ENCODE measurements around the gene CREB5.
"Not testable (repeated sequence)": the region's sequence is repeated elsewhere in the genome, so short reads cannot be mapped to it uniquely, and the experiment has no call there.

Gene CREB5

GRCh38 chr7:28572321-28573058 lies 160.2 kb downstream of the CREB5 start:
- in situ Hi-C loops (cut with MboI; ENCODE audit: low sequenced_read_pairs), result no loop called here

DNA sequence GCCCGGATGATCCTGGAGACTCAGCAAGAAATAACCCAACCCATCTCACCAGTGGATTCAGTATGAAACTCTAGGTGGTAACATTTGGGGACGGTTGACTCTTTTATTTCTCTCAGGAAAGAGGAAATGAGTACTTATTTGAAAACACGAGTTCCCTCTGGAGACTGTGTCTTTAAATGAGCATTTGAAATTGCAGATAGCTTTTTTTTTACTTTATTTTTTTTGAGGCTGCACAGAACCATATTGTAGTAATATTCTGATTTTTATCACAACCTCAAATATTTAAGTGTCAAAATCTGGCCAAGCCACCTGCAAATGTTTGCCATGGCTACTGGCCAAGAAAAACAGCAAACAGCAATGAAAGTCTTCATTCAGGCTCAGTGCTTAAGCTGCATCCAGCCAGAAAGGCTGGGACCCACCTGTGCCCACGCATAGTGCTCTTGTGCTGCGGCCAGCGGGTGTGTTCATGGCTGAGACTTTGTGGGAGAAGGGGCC lies 160.8 kb downstream of the CREB5 start:
- in situ Hi-C loops (cut with MboI; ENCODE audit: low sequenced_read_pairs), result no loop called here

GRCh38 chr7:28573651-28574301 lies 161.5 kb downstream of the CREB5 start:
- in situ Hi-C loops (cut with MboI; ENCODE audit: low sequenced_read_pairs), result no loop called here

DNA sequence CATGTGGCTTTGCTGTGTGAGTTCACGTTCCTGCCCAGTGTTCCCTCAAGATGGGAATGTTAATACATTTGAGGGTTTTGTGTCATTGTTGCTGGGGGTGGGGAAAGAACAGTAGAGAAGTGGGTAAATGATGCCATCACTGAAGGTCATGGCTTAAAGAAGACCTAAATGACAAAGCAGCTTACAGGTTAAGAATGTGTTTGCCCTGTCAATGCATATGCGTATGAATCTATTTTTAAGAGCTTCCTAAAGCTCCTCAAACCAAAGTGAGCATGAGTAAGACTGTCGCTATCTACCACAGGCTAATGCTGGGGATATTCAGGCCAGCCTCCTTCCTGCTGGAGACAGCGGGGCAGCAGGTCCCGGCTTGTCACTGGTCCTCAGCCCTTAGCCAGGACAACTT lies 162.9 kb downstream of the CREB5 start:
- in situ Hi-C loops (cut with MboI; ENCODE audit: low sequenced_read_pairs), result no loop called here

DNA sequence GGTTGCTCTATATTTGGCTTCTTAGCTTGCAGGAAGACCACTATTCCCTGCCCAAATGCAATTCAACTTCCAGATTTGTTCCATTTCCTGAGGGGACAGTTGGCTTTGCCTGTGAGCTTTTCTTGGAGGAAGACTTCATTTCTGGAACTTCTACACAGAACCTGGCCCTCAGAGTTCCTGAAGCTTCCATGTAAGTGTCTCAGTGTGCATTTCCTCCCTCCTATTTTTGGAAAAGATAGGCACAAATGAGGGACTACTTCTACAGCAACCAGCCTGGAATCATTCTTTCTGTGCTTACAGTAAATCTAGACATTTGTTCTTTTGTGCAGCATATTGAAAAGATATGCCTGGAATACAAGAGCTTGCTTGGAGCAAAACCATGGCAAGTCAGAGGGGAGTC lies 164.3 kb downstream of the CREB5 start:
- in situ Hi-C loops (cut with MboI; ENCODE audit: low sequenced_read_pairs), result no loop called here

DNA sequence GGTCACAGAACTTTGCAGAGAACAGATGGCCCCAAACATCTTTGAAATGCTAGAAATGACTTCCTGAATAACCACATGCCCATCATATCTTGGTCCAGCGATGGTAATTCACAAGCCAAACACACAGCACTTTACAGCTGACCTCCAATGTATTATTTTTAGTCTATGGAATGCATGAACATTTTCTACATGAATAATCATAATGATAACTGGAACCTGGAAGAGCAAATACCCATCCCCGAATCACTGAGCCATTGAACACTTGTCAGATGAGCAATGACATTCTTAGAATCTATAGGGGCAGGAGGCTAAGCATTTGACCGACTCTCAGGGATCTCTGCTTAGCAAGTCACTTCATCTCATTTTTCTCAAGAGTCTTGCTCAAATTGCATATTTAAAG lies 167.3 kb downstream of the CREB5 start:
- in situ Hi-C loops (cut with MboI; ENCODE audit: low sequenced_read_pairs), result no loop called here

DNA sequence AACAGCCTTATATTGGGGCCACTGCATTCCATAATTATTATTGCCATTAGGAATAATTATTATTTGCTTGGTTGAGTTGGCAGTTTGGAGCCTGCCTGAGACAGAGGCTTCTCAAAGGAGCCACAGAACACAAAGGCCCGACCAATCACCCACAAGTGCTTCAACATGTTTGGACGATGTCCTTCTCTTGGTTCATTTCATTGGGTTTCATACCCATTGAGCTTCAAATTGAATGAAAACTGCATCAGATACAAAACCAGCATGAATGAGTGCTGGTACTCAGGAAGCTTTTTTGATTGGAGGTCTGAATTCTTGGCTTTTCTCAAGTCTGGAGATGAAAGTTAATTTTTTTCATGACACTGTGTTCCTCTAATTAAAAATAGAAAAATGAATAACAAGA lies 168.3 kb downstream of the CREB5 start:
- in situ Hi-C loops (cut with MboI; ENCODE audit: low sequenced_read_pairs), result no loop called here

GRCh38 chr7:28581351-28581750 lies 169.0 kb downstream of the CREB5 start:
- in situ Hi-C loops (cut with MboI; ENCODE audit: low sequenced_read_pairs), result no loop called here

DNA sequence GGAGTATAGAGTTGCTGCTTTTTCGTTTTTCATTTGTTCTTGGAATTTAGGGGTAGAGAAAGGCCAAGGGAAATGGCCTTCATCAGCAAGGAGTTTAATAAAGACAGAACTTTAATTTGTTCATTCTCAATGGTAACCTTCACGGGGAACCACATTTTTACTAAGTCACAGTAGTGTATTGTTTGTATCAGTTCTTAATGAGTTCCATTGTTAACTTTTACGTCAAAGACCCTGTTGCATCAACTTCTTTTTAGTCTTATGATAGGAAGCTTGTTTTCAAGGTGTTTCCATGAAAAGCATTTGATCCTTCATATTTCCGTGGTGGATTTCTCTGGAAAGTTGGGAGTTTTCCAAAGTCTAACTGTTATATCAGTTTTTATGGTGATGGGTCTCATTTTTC lies 169.9 kb downstream of the CREB5 start:
- in situ Hi-C loops (cut with MboI; ENCODE audit: low sequenced_read_pairs), result no loop called here

- in situ Hi-C loops (cut with MboI; ENCODE audit: low sequenced_read_pairs), result no loop called here
Observed at GRCh38 chr7:28584235-28584634, 171.9 kb downstream of the CREB5 start.

DNA sequence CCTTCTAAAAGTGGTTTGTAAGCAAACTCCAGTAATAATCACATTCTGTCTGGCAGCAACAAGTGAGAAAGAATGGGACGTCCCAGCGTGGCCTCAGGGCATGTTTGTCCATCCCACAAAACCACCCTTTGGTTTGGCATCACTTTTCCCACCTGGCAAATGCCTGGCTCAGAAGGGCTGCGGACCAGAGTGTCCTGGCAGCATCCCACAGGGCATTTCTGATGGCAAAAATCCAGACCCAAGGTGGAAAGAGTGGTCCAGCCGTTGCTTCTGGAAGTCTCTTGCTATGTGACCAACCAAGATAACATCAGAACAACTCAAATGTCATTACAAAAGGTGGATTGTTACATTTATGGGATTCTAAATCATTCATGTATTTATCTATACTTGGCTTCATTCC lies 174.4 kb downstream of the CREB5 start:
- in situ Hi-C loops (cut with MboI; ENCODE audit: low sequenced_read_pairs), result no loop called here

DNA sequence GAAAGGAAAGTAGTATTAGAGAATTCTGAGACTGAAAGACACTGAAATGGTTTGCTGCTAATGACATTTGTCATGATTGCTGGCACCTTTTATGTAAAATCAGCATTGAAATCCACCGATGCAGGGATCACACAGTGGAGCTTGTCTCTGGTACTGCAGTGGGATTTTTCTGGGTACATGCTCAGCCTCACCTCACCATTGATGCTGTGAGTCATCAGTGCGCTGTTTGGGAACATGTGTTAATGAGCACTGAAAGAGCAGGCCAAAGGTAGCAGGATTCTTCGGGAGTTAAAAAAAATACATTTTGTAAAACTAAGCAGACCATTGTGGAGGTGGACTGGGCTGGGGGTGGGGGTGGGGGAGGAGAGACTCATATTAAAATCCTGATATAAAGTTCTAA lies 174.9 kb downstream of the CREB5 start:
- in situ Hi-C loops (cut with MboI; ENCODE audit: low sequenced_read_pairs), result no loop called here

- in situ Hi-C loops (cut with MboI; ENCODE audit: low sequenced_read_pairs), result no loop called here
Observed at GRCh38 chr7:28588602-28589001, 176.3 kb downstream of the CREB5 start.

- in situ Hi-C loops (cut with MboI; ENCODE audit: low sequenced_read_pairs), result no loop called here
Observed at GRCh38 chr7:28591041-28591674, 178.8 kb downstream of the CREB5 start.

GRCh38 chr7:28591725-28592349 lies 179.5 kb downstream of the CREB5 start:
- in situ Hi-C loops (cut with MboI; ENCODE audit: low sequenced_read_pairs), result no loop called here

- in situ Hi-C loops (cut with MboI; ENCODE audit: low sequenced_read_pairs), result no loop called here
Observed at GRCh38 chr7:28592861-28593260, 180.5 kb downstream of the CREB5 start.

- in situ Hi-C loops (cut with MboI; ENCODE audit: low sequenced_read_pairs), result no loop called here
Observed at GRCh38 chr7:28595076-28595475, 182.8 kb downstream of the CREB5 start.

DNA sequence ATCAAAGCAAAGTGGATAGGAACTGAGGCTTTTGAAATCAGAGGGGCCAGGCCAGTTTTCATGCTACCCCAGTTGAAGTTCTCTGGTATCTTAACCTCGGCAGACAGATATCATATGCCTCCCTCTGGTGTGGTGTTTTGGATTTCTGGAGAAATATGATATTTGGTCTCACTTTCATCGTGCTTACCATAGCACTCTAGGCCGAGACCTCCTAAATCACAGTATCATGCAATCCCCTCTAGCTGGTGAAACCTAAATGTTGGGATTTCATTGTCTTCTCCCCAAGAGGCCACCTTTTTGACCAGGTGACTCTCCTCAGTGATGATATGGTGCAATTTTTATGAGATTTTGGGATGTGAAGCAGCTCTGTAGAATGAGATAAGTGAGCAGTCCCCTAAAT lies 183.5 kb downstream of the CREB5 start:
- in situ Hi-C loops (cut with MboI; ENCODE audit: low sequenced_read_pairs), result no loop called here

GRCh38 chr7:28596245-28596935 lies 184.1 kb downstream of the CREB5 start:
- in situ Hi-C loops (cut with MboI; ENCODE audit: low sequenced_read_pairs), result no loop called here

DNA sequence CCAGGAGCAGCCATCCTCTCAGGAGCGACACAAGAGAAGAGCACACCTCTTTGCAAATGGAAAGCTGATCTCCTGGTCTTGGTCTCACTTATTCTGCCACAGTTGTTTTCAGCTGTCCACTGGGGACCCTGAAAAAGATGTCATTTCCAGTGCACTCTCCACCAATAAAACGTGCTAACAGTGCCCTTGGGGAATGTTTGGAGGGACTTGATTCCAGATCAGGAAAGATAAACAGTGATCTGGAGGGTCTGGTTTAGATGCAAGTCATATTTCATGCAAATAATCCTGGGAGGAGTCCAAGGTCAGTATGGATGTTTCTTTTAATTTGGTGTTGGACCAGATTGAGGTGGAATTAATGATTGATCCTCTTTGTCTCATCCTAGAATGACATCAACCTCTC lies 185.0 kb downstream of the CREB5 start:
- in situ Hi-C loops (cut with MboI; ENCODE audit: low sequenced_read_pairs), result no loop called here

DNA sequence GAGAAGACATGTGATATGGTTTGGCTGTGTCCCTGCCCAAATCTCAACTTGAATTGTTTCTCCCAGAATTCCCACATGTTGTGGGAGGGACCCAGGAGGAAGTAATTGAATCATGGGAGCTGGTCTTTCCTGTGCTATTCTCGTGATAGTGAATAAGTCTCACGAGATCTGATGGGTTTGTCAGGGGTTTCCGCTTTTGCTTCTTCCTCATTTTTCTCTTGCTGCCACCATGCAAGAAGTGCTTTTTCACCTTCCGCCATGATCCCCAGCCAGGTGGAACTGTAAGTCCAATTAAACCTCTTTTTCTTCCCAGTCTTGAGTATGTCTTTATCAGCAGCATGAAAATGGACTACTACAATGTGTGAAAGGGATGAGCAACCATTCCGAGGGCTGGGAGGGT lies 185.7 kb downstream of the CREB5 start:
- in situ Hi-C loops (cut with MboI; ENCODE audit: low sequenced_read_pairs), result not testable (repeated sequence)

All from HL-60/S4 treated with phorbol 12-myristate 13-acetate at 8.2 ng/mL for 4 days and 3 days (cell line).